HCT116 (cell line): Measurements from ENCODE around the gene PRICKLE2.

Experiments used
- CEBPB ChIP-seq: IDR thresholded peaks from 2 replicates; pipeline ENCODE4 v1.6.1; 2012; ENCODE audit warnings: low read depth
- EZH2phosphoT487 ChIP-seq: fragments of 200-600 bp; IDR thresholded peaks from 2 replicates; pipeline ENCODE4 v1.6.1; 2018; ENCODE audit warnings: antibody characterized with exemption, borderline replicate concordance
- POLR2A ChIP-seq: IDR thresholded peaks from 2 replicates; pipeline ENCODE4 v1.7.0; 2011; ENCODE audit warnings: borderline replicate concordance; ENCODE audit not compliant: insufficient read depth, insufficient read length; ENCODE audit errors: extremely low read depth
- TCF7L2 ChIP-seq: IDR thresholded peaks from 2 replicates; pipeline ENCODE4 v1.7.0; 2011; ENCODE audit warnings: borderline replicate concordance, inconsistent platforms; ENCODE audit not compliant: insufficient read depth, insufficient read length; ENCODE audit errors: extremely low read depth
- ZNF274 ChIP-seq: fragments of 200-500 bp; sonication (Bioruptor generic); IDR thresholded peaks from 2 replicates; pipeline ENCODE4 v1.6.1; 2014; ENCODE audit warnings: mild to moderate bottlenecking, low read depth, low read length, inconsistent platforms
- TF ChIP-seq, protein P1 (sequence below): IDR thresholded peaks from 2 replicates; pipeline ENCODE4 v1.6.1; 2012; ENCODE audit warnings: low read depth
- TF ChIP-seq, protein P2 (sequence below), 3 experiments: fragments of 200-600 bp in 1 of 3; sonication (generic) in 1 of 3; IDR thresholded peaks in 2 of 3; conservative IDR thresholded peaks in 1 of 3; 2 replicates each; pipeline ENCODE4 v1.5.1; 2012 to 2017; ENCODE audit warnings: low read depth in 2 of 3, low read length in 2 of 3, antibody characterized with exemption in 1 of 3, borderline replicate concordance in 1 of 3, control low read depth in 1 of 3, mild to moderate bottlenecking in 1 of 3, mixed read lengths in 1 of 3, mixed run types in 1 of 3, moderate library complexity in 1 of 3; ENCODE audit not compliant: insufficient read depth in 1 of 3

DNA sequence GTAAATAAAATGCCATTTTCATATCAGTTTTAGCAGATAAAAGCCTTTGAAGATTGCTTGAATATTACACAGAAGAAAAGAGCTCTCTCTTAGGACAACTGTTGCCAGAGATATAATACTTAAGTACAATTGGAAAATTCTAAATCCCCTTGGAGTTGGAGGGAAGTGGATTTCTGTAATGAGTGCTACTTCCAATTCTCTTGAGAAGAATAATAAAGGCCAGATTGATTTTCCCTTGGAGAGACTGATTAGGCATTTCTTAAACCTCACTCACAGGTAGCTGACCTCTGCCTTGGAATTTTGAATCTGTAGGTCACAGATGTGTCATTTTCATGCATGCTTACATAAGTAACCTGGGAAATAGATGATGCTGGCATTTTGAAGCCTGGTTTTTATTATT lies 172.1 kb downstream of the PRICKLE2 start:
- TF ChIP-seq CEBPB: no peak
- TF ChIP-seq, protein P1, sequence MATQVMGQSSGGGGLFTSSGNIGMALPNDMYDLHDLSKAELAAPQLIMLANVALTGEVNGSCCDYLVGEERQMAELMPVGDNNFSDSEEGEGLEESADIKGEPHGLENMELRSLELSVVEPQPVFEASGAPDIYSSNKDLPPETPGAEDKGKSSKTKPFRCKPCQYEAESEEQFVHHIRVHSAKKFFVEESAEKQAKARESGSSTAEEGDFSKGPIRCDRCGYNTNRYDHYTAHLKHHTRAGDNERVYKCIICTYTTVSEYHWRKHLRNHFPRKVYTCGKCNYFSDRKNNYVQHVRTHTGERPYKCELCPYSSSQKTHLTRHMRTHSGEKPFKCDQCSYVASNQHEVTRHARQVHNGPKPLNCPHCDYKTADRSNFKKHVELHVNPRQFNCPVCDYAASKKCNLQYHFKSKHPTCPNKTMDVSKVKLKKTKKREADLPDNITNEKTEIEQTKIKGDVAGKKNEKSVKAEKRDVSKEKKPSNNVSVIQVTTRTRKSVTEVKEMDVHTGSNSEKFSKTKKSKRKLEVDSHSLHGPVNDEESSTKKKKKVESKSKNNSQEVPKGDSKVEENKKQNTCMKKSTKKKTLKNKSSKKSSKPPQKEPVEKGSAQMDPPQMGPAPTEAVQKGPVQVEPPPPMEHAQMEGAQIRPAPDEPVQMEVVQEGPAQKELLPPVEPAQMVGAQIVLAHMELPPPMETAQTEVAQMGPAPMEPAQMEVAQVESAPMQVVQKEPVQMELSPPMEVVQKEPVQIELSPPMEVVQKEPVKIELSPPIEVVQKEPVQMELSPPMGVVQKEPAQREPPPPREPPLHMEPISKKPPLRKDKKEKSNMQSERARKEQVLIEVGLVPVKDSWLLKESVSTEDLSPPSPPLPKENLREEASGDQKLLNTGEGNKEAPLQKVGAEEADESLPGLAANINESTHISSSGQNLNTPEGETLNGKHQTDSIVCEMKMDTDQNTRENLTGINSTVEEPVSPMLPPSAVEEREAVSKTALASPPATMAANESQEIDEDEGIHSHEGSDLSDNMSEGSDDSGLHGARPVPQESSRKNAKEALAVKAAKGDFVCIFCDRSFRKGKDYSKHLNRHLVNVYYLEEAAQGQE: no peak
- TF ChIP-seq TCF7L2: no peak
- no peak for TF ChIP-seq ZNF274
- no peak for TF ChIP-seq POLR2A
- TF ChIP-seq EZH2phosphoT487: no peak
- TF ChIP-seq, protein P2, sequence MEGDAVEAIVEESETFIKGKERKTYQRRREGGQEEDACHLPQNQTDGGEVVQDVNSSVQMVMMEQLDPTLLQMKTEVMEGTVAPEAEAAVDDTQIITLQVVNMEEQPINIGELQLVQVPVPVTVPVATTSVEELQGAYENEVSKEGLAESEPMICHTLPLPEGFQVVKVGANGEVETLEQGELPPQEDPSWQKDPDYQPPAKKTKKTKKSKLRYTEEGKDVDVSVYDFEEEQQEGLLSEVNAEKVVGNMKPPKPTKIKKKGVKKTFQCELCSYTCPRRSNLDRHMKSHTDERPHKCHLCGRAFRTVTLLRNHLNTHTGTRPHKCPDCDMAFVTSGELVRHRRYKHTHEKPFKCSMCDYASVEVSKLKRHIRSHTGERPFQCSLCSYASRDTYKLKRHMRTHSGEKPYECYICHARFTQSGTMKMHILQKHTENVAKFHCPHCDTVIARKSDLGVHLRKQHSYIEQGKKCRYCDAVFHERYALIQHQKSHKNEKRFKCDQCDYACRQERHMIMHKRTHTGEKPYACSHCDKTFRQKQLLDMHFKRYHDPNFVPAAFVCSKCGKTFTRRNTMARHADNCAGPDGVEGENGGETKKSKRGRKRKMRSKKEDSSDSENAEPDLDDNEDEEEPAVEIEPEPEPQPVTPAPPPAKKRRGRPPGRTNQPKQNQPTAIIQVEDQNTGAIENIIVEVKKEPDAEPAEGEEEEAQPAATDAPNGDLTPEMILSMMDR (IDR thresholded peaks at IDR 0.05 in 2 of 3, conservative IDR thresholded peaks at IDR 0.05 in 1 of 3; ENCODE audit: borderline replicate concordance in 1 of 3, insufficient read depth in 1 of 3, low read depth in 2 of 3, low read length in 2 of 3): no peak
